Measurements from ENCODE around the gene MTMR11.

Gene MTMR11

DNA sequence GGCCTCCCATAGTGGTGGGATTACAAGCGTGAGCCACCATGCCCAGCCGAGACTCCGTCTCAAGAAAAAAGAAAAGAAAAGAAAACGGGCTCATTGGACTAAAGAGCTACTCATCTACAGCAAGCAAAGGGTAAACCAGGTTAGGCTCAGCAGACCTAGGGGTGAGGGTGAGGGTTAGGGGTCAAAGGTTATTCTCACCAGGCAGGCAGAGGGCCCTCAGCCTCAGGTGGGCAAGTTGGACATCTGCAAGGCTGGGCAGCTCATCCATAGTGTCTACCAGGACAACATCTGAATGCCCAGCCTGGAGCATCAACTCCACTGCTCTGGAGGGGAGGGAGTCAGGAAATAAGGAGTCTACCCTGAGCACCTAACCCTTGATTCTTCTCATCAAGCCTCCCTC, 3.5 kb downstream of the MTMR11 start:
- no peak for DNase-seq

DNA sequence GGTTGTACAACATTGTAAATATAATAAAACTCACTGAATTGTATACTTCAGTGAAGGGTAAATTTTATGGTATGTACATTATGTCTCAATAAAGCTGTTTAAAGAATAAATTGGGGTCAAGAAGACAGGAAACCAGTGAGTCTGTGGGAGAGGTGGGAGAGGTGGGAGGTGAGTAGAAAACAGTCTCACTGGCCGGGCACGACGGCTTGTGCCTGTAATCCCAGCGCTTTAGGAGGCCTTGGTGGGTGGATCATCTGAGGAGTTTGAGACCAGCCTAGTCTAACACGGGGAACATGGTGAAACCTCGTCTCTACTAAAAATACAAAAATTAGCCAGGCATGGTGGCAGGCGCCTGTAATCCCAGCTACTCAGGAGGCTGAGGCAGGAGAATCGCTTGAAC, 4.2 kb downstream of the MTMR11 start:
- no peak for DNase-seq

DNA sequence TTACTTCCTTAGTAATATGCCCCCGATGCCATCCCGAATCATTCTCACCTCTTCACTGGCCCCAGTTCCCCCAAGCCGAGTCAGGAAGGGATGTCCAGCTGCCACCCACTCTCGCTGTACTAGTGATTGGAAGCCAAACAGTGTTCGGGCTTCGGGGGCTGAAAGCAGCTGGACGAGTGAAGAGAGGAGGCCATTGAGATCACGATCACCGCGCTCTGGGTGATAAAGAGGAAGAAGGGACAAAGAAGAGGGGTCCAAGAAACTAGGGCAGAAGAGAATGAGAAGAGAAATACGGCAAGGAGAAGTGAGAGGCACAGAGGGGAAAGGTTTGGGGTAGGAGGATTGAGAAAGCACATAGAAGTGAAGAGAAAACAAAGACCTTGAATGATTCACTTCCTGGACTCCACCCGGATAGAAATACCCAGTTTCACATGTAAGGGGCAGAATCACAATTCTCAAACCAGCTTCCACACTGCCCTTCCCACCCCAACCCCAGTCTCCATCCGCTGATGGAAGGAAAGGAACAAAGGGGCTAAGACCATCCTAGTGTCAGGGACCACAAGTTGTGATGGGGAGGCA, 5.4 kb downstream of the MTMR11 start:
- no peak for DNase-seq

DNA sequence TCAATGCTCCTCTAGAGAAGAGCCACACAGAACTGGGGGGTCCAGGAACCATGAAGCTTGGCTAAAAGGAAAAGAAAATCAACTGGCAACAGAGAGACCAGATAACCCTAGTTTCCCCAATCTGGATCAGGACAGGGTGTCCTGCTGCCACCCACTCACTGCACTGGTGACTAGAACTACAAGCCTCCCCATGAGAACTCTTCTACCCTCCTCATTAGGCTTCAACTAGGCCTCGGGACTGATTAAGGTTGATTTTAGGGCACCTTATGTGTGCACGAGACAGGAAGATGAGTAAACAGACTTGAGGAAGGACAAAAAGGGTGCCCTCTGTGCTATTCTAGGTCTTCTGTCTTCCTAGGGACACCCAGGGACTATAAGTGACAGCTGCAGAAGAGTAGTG, 6.8 kb downstream of the MTMR11 start:
- DNase-seq: no peak

DNA sequence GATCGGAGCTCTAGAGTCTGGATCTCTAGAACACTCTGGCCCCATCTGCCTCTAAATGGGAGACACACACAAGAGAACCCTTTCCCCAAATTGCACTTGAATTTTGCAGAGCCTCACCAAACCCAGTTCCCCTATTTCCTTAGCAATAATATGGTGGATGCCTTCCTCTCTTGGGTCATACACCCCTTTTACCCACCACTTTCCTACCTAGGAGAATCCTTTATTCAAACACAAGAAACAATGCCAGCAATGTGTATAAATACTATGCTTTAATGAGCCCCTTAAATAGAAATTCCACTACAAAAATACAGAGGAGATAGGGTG, 8.3 kb downstream of the MTMR11 start:
- no peak for DNase-seq

DNA sequence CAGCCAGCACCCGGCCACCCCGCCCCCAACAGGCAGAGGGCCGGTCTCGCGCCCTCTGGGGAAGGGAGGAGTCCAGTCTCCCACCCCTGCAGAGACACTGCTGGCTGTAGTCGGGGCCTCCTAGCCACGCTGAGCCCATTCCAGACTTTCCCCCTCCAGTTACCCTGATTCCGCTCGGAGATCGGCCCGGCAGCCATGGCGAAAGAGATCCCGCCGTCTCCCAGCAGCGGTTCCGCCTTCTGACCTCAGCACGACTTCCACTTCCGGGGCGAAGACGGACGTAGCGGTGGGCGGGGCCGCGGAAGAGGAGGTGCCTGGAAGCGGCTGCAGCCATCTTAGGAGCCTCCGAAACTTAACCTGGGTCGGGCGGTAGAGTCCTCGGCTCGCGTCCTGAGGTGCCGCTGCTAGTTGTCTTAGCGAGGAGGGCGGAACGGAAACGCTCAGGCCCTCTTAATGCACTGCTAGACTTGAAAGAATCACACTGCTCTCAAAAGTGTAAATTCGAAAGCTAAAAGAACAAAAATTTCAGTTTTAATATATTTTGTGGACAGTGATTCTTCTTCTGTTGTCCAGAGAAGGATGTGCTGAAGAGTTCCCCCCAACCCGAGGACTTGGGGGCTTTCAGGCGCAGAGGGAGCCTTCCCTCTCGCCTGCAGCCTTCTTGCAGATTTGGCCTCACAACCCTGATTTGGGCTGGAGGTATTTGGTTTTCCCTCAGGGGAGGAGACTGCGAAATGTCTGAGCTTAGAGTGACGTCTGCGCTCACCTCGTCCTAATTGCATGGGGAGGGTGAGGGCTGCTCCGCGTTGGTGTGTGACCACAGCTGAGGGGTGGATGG, 8.9 kb downstream of the MTMR11 start, which contains the start of gene SF3B4:
TSS of gene SF3B4 (minus strand) at position 241 of the 838 bp plus-strand sequence. CDS start at position 197, 44 bp downstream.
- peak; percentile 96 for DNase-seq

DNA sequence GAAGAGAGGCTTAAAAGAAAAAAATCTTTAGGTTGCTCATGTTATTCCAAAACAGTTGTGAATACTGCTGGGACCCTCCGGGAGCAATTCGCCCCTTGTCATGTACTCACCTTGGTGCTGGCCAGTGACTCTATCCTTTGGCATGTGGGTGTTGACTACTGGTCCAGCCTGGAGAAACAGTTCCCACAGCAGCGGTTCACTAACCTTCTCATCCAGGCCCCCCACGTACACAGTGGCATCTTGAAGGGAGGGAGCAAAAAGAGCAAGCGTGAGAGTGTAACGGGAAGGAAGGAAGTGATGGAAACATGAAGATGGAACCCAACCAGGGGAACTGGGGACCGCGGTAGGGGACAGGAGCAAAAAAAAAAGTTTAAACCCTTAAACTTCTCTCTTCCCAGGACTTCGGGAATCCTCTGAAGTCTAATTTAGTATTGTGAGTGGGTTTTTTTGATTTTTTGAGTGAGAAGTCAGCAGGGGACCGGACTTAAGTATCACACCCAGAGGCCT, 9.6 kb downstream of the MTMR11 start:
- DNase-seq: no peak

DNA sequence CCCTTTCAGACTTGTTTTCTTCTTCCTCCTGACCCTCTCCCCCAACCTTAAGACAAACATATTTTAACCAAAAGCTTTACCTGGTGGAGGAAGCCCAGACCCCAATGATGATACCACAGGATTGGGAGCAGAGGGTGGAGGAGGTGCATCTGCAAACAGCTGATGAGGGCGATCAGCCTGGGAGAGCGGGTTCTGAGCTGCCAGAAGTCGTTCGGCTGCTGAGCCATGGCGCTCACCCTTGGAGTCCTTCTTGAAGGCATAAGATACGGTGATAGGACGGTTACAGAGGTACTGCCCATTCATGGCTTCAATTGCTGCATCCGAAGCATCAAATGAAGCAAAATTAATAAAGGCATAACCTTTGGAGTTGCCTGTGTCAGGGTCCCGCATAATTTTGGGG, 10.4 kb downstream of the MTMR11 start:
- DNase-seq: no peak

DNA sequence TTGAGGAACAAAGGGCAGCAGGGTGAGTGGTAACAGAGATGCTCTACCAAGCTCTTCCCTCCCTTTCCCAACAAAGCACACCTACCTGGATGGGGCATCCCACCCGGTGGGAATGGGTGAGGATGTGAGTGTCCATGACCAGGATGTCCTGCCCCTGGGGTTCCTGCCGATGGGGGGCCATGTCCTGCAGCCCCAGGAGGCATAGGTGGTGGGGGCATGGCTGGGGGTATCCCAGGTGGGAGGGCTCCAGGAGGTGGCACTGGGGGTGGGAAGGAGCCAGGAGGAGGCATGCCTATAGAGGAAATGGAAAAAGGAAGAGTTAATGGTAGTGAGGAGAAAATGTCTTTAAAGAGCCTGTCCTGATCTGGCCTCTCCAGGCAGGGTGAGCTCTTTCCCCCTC, 10.9 kb downstream of the MTMR11 start:
- DNase-seq: no peak

DNA sequence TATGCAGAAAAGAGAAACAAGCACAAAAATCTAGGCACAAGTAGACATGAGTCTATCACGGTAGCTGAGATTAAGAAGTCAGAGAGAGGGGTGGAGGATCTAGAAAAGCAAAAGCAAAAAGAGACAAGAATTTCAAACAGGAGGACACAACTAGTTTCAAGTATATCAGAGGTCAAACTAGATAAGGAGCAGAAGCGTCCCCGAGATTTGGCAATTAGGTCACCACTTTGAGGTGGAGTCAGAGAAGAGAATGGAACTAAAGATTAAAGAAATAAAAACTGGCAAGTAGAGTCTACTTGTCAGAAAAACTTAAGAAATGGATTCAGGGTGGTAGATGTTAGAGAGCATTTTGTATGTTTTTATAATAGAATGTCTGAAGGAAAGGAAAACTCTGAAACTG, 11.3 kb downstream of the MTMR11 start:
- no peak for DNase-seq

DNA sequence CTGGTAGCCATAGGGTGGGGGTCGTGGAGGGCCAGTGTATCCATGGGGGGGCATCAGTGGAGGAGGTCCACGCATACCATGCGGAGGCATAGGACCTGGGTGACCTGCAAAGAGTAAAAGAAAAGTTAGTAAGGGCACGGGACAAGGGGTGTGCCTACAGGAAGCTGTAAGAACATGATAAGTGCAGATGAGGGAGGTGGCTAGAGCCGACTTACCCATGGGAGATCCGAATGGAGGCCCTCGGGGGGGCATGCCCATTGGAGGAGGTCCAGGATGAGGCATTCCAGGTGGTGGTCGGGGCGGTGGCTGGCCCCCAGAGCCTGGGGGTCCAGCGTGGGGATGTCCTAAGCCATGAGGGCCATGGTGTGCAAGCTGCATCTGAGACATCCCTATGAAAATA, 13.1 kb downstream of the MTMR11 start:
- no peak for DNase-seq

DNA sequence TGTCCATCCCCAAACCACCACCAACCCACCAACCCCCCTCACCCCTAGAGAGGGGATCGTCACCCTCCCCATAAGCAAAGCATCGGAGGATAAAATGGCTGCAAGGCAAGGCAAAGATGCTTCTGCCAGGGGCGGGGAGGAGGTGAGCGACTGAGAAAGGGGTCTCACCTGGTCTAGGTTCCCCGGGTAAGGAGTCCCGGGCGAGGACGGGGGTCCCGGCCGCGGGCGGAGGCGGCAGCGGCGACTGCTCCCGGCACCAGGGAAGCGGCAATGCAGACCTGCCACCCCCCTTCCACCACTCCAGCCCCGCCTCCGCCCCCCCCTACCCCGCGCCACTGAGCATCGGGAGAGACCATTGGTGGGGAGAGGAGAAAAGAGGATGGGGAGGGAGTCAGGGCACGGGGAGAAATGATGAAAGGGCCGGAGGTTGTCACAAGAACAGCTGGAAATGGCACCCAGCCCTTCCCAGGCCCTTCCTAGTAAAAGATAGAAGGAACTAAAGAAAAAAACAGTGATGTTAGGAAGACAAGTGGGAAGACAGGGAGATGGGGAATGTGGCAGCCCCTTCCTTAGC, 19.0 kb downstream of the MTMR11 start, which contains the start of gene SV2A:
TSS of gene SV2A (minus strand) at position 274 of the 574 bp plus-strand sequence. CDS start 4,004 bp downstream, outside the sequence.
- DNase-seq: peak; percentile 85

DNA sequence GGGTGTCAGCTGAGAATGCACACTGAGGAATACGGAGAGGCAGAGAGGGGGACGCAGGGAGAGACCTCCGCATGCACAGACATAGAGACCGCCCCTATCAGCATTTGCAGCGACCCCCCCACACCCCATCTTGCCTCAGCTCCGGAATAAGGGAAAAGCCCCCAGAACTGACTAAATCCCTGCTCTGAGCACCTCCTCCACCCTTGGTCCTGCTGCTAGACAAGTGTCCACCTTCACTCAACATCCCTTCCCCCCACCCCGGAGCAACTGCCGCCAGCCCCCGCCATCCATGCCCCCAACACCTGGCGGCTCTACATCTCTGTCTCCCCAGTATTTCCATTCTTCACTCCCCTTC, 19.8 kb downstream of the MTMR11 start:
- no peak for DNase-seq

DNA sequence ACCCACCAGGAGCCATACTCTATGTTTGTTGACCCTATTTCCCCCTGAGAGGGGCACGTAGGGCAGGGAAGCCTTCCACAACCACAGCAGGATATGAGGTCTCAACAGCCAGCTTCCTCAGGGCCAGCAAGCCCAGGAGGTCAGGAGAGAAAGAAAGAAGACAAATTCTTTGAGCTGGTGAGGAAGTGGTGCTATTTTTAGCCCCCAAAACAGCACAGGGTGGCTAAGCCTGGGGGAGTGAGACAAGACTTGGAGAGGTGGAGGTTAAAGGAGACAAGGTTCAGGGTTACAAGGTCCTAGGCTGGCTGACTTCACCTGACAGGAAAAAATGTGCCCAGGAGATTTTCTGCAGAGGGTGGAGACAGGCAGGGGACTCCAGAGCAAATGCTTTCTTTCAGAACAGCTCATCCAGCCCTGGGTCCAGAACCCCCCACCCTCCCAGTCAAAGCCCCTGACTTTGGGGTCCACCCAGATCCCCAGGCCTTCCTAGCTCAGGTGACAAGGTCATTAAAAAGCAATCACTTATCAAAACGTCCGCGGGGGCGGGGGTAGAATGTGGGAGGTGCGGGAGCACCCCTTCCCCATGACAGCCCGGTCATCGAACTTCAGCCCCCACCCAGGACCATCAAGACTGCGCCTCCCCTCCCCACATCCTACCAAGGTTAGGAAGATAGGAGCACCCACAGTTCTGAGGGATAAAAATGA, 20.3 kb downstream of the MTMR11 start:
- DNase-seq: no peak

DNA sequence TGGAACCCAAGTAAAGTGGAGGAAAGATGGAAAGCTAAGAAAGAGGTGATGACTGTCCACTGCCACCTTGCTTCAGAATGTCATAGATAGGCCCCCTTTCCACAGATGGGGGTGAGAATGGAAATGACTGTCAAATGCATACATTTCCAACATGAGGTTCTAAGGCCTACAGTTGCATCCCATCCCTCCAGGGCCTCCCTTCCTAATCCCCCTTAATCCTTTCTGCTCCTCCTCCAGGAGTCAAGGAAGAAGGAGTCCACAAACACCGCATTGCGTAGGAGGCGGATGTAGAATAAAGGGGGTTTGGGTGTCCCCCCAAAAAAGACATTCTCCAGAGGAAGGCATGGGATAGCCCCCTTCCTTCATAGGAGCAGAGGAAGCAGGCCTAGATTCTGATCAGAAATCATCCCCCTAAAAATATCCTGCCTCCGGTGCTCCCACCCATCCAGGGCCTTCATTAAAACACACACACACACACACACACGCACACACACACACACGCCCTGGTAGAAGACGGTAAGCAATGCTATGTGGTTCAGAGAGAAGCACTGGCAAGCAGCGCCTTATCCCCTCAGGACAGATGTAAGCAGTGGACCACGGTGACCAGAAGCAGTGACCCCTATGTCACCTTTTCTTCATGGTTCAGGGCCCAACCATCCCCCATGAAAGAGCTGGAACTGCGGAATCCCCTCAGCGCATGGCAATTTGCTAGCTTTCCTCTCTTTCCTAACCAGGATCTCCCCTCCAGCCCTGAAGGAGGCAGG, 21.1 kb downstream of the MTMR11 start:
- DNase-seq: no peak

DNA sequence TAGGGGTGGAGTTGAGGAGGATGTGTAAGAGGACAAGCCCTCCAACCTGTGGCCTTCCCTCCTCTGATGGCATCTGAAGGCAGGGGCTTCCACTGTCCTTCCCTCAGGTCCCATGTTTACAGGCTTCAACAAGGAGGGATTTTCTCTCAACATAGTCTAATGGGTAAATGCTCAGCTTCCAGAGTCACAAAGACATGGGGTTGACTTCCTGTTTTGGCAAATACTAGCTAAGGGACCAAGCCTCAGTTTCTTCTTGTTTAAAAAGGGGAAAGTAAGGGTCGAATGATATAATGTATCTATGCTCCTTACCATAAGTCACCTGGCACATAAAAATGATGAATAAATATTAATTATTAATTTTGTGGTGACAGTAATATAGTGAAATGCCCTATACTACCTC, 22.1 kb downstream of the MTMR11 start:
- DNase-seq: no peak

DNA sequence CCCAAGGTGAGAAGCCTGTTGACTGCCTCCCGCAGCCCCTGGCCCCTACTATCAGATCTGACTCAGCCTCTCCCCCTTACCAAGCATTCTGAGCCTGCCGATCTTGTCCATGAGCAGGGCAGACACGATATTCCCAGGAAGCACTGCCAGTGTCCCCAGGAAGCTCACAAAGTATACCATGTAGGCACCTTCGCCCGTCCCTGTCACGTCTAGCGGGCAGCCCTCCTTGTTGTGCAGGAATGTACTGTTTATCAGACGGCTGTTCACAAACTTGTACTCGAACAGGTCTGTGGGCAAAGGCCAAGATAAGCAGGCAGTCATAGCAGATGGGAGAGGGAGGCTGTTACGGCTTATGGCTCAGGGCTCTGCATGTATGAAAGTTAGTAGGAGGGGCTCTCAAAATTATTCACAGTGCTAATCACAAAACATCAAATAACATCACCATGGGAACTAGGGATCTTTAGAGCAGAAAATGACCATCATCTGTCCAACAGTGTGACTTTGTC, 30.1 kb downstream of the MTMR11 start:
- DNase-seq: no peak

DNA sequence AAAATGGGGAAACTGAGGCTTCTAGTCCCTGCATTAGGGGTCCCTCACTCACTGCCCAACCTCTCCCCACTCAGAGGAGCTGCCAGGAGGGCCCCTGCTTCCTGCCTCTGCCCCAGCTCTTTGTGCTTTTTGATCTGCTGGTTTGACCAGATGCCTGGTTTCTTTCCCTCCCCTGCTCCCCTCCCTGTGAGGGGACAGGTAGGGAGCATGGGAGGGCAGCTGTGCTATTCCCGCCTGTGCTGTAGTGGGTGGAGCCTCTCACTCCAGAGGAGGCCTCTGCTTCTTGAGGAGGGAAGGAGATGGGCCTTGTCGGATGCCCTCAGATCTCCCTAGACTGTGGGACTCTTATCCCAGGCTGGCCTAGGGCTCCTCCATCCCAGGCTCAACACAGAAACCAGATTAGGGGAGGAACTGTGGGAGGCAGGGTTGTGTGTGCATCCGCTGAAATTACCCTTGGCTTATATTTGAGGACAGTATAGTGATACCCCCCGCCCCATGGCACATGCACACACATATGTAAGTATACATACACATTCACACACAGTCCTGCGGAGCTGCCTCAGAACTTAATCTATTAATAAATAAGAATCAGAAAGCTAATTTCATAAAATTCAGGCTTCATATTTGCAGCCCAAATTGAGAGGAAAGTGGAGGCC, 32.7 kb downstream of the MTMR11 start:
- no peak for DNase-seq

DNA sequence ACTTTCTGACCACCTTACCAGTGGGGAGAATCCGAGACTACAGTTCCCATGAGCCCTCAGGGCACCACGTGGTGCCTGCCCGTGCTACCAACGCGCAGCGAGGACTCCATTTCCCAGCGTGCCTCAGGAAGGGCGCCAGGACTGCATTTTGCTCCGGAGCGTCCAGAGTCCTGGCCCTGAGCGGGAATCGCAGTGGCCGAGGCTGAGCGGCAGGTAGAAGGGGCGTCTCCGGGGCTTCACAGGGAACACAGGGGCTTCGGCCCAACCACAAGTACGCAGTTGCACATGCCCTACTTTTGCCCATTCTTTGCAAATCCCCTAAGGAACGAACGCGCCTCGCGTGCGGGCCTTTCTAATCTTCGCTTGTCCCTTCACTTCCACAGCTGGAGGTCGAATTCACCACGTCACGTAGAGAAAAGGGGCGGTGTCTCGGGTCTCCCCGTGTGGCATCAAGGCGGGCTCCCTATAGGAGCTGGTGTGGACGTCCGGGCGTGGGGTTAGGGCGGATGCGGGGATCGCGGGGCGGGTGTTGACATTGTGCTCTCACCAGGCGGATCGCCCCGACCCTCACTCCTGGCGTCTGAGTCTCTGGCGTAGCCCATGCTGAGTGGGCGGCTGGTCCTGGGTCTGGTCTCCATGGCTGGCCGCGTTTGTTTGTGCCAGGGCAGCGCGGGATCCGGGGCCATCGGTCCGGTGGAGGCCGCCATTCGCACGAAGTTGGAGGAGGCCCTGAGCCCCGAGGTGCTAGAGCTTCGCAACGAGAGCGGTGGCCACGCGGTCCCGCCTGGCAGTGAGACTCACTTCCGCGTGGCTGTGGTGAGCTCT, 37.0 kb downstream of the MTMR11 start, which contains the start of gene BOLA1:
TSS of gene BOLA1 (plus strand) at position 109 of the 825 bp plus-strand sequence. CDS start at position 601, 492 bp downstream.
- DNase-seq: peak; percentile 93

DNA sequence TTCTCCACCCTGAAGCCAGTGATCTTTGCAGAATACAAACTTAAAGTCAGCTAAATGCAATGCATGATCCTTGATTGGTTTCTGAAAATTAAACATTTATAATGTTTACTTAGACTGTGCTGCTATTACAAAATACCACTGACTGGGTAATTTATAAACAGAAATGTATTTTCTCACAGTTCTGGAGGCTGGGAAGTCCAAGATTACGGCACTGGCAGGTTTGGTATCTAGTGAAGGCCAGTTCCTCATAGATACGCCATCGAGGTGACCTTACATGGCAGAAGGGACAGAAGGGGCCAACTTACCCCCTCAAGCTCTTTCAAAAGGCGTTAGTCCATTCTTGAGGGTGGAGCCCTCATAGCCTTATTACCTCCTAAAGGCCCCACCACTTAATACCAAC, 40.1 kb downstream of the MTMR11 start:
- no peak for DNase-seq

DNA sequence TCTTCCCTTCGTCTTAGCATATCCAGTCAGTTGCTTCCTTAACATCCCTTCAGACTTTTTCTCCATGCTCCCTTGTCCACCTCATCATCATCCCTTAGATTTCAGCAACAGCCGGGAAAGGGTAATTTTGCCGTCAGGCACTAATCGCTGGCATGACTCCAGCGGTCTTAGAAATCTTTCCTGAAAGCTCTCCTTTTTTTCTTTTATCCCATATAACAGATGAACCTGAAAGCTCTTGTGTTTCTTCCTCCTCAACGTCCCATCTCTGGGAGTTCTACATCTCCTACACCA, 47.7 kb downstream of the MTMR11 start:
- DNase-seq: peak; percentile 52
